ENCODE results near the gene NPIPB13. TPM values are rescaled to one million over a fixed set of nuclear protein-coding genes. Genes with fewer than 3 reads are reported as not detected.

Gene NPIPB13
- 1.7 to 3.0 TPM (median 2.7 TPM) in 5 replicates for total RNA-seq (2022; extraction: Qiagen RNA extraction)

DNA sequence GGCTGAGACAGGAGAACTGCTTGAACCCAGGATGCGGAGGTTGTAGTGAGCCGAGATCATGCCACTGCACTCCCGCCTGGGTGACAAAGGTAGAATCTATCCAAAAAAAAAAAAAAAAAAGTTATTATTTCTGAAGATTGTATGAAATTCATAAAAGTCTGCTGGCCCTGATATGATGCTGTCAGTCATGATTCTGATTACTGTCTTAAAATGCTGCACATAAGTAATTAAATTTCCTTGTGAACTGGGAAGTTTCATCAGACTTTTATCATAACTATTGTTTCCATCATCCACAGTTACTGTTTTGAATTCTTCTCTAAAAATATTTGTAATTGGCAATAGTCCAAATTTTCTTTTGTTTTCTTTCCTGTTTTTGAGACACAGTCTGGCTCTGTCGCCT, at the start of gene NPIPB13:
Gene NPIPB13 (minus strand): TSS at position 101 of the 400 bp plus-strand sequence. CDS start 2,906 bp downstream, outside the sequence.

GRCh38 chr16:30199049-30199448, 49.2 kb downstream of the NPIPB13 start, which contains the start of gene SULT1A3:
SULT1A3 (plus strand) TSS chr16:30199255; CDS start chr16:30200729, 1,474 bp downstream.

Other genes with a start within 250 kb of the NPIPB13 start
- 1.5 to 2.5 TPM (median 2.0 TPM) in 5 replicates for gene DOC2A, start 237.5 kb downstream of the NPIPB13 start, total RNA-seq (2022; extraction: Qiagen RNA extraction)
- not detected in 5 replicates for gene C16orf92, start 225.3 kb downstream of the NPIPB13 start, total RNA-seq (2022; extraction: Qiagen RNA extraction)
- 0.18 to 0.43 TPM (median 0.32 TPM) in 5 replicates for gene TLCD3B, start 217.2 kb downstream of the NPIPB13 start, total RNA-seq (2022; extraction: Qiagen RNA extraction)
- 1,622 to 1,806 TPM (median 1,747 TPM) in 5 replicates for gene ALDOA, start 182.7 kb downstream of the NPIPB13 start, total RNA-seq (2022; extraction: Qiagen RNA extraction)
- 137 to 149 TPM (median 140 TPM) in 5 replicates for gene PPP4C, start 172.5 kb downstream of the NPIPB13 start, total RNA-seq (2022; extraction: Qiagen RNA extraction)
- 0.23 to 0.33 TPM (median 0.28 TPM) in 5 replicates for gene TBX6, start 156.6 kb downstream of the NPIPB13 start, total RNA-seq (2022; extraction: Qiagen RNA extraction)
- 4.2 to 10.2 TPM (median 7.7 TPM) in 5 replicates for gene YPEL3, start 152.3 kb downstream of the NPIPB13 start, total RNA-seq (2022; extraction: Qiagen RNA extraction)
- gene GDPD3, start 134.9 kb downstream of the NPIPB13 start, total RNA-seq (2022; extraction: Qiagen RNA extraction) = 1.2 to 1.5 TPM (median 1.3 TPM) in 5 replicates
- gene MAPK3, start 125.3 kb downstream of the NPIPB13 start, total RNA-seq (2022; extraction: Qiagen RNA extraction) = 32.3 to 36.4 TPM (median 35.2 TPM) in 5 replicates
- 1.9 to 2.9 TPM (median 2.8 TPM) in 5 replicates for gene CORO1A, start 64.9 kb downstream of the NPIPB13 start, total RNA-seq (2022; extraction: Qiagen RNA extraction)
- 98.3 to 218 TPM (median 209 TPM) in 5 replicates for gene BOLA2B, start 54.8 kb downstream of the NPIPB13 start, total RNA-seq (2022; extraction: Qiagen RNA extraction)
- 7.8 to 14.7 TPM (median 13.7 TPM) in 5 replicates for gene SLX1A, start 54.6 kb downstream of the NPIPB13 start, total RNA-seq (2022; extraction: Qiagen RNA extraction)
- 4.9 to 10.8 TPM (median 7.0 TPM) in 5 replicates for gene SULT1A3, start 49.2 kb downstream of the NPIPB13 start, total RNA-seq (2022; extraction: Qiagen RNA extraction)
- gene CD2BP2, start 106.8 kb upstream of the NPIPB13 start, total RNA-seq (2022; extraction: Qiagen RNA extraction) = 61.2 to 68.0 TPM (median 65.7 TPM) in 5 replicates
- gene TBC1D10B, start 122.0 kb upstream of the NPIPB13 start, total RNA-seq (2022; extraction: Qiagen RNA extraction) = 26.1 to 31.4 TPM (median 28.8 TPM) in 5 replicates
- 0.39 to 0.67 TPM in 2 of 5 replicates, not detected in the others for gene MYL11, start 126.3 kb upstream of the NPIPB13 start, total RNA-seq (2022; extraction: Qiagen RNA extraction)
- 0.97 to 2.6 TPM (median 2.1 TPM) in 5 replicates for gene SEPTIN1, start 134.1 kb upstream of the NPIPB13 start, total RNA-seq (2022; extraction: Qiagen RNA extraction)
- 12.3 to 13.4 TPM (median 12.9 TPM) in 5 replicates for gene ZNF48, start 146.9 kb upstream of the NPIPB13 start, total RNA-seq (2022; extraction: Qiagen RNA extraction)
- gene ZNF771, start 159.1 kb upstream of the NPIPB13 start, total RNA-seq (2022; extraction: Qiagen RNA extraction) = 2.9 to 6.5 TPM (median 5.4 TPM) in 5 replicates
- gene DCTPP1, start 181.6 kb upstream of the NPIPB13 start, total RNA-seq (2022; extraction: Qiagen RNA extraction) = 106 to 133 TPM (median 129 TPM) in 5 replicates
- 45.4 to 50.6 TPM (median 46.4 TPM) in 5 replicates for gene SEPHS2, start 197.4 kb upstream of the NPIPB13 start, total RNA-seq (2022; extraction: Qiagen RNA extraction)
- 0.03 to 0.18 TPM (median 0.09 TPM) in 5 replicates for gene ITGAL, start 224.3 kb upstream of the NPIPB13 start, total RNA-seq (2022; extraction: Qiagen RNA extraction)

Measured in A549 treated with Hydrocortisone at 1 μM for 4 hours (cell line).